Measurements from ENCODE around the gene ZNF850.
A peak's percentile ranks its signal among the peaks of the same experiment; 100 is the strongest.
"Not testable (repeated sequence)": the region's sequence is repeated elsewhere in the genome, so short reads cannot be mapped to it uniquely, and the experiment has no call there.

The ZNF850 gene

DNA sequence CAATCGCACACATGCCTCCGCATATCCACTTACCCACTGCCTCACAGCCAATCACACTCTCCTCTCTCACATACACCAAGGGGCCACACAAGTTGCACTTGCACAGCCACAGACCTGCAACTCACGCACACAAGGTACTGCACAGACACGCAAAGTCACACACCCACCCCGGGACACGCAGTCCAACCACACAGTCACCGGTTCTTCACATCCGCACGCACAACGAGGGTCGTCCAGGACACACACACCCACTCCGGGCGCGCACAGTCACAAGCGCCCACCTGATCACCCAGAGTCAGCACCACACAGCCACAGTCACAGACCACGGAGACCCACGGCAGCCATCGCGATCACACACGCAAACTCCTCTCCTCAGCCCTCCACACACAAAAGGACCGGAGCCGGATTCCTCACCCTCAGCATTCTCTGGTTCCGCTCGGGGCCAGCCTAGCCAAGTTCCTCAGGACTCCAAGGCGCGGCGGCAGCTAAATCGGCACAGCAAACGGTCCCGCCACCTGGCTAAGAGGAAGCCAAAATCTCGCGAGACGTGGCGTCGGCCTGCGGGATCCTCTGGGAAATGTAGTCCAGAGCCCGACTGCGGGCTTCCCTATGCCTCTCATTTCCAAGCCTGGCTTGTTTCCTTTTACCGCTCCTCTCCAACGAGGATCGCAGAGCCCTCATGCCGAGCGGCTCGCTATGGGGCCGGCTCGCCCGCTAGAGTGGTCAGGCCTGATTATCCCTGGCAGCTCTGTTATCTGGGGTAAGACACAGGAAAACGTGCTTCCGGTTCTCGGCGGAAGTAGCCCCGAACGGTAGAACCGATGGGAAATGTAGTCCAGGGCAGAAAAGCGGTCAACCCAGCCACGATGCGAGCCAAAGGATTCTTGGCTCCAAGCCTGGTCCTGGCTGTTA, at the start of gene ZNF850:
Gene ZNF850, minus strand, starts transcription at position 497 of the 912 bp plus-strand sequence. CDS start 10,201 bp downstream, outside the sequence.
- ATAC-seq (peak; percentile 93), DNase-seq (peak; percentile 93 to 94)
- H3K9me3 Mint-ChIP-seq: peaks cover 15 to 16% of the 10 kb centered on the region in 2 donors
- H3K27ac Mint-ChIP-seq: peak within 1 kb of the TSS; percentile 93 to 98
- peak within 1 kb of the TSS; percentile 91 to 95 for H3K4me3 Mint-ChIP-seq
- no peaks in the 10 kb centered on the region for H3K27me3 Mint-ChIP-seq
- peaks cover 18% of the 10 kb centered on the region for H3K4me1 Mint-ChIP-seq

DNA sequence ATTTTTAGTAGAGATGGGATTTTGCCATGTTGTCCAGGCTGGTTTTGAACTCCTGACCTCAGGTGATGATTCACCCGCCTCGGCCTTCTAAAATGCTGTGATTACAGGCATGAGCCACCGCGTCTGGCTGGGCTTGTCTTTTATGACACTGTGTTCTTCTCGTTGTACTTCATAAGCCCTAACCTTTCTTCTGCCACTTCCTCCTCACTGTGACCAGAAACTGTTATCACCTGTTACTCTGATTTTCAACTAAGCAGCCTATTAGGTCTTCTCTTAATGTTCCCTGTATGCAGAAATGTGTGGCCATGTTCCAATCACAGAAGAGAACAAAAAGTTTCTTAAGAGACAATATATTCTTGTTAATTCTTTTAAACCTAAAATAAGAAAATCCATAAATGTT, 49.2 kb upstream of the ZNF850 start:
- no peaks in the 10 kb centered on the region for H3K4me1 Mint-ChIP-seq
- H3K4me3 Mint-ChIP-seq: no peak overlapping the region
- peaks cover 55 to 56% of the 10 kb centered on the region in 2 donors for H3K9me3 Mint-ChIP-seq
- no peaks in the 10 kb centered on the region for H3K27me3 Mint-ChIP-seq
- DNase-seq: no peak
- no peak overlapping the region for H3K27ac Mint-ChIP-seq
- ATAC-seq: no peak

DNA sequence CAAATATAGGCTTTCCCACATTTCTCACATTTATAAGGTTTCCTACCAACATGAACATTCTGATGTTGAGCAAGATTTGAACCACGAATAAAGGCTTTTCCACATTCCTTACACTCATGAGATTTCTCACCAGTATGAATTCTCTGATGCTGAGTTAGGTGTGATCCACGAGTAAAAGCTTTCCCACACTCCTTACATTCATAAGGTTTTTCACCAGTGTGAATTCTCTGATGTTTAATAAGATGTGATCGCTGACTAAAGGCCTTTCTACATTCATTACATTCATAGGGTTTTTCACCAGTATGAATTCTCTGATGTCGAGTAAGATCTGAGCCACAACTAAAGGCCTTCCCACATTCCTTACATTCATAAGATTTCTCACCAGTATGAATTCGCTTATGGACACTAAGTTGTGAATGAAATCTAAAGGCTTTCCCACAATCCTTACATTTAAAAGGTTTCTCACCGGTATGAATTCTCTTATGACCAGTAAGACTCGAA, 46.6 kb upstream of the ZNF850 start:
- no peak for DNase-seq
- peaks cover 32 to 36% of the 10 kb centered on the region in 2 donors for H3K9me3 Mint-ChIP-seq

DNA sequence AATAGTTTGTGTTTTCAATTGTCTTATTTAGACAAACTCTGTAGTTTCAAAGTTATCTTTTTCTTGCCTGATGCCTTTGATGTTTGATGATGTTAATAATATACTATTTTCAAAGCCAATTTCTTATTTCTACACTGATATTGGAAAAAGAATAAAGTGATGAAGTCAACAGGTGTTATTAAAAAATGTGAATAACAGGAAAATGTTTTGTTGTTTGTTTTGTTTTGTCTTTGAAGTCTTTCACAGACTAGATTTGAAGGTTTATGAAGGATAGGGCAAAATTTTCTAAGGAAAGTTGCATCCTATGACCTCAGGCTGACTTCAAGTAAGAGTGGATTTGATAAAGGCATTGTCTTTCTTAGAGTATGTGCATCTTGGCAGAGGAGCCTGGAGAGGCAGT, 34.4 kb upstream of the ZNF850 start:
- H3K4me1 Mint-ChIP-seq: no peaks in the 10 kb centered on the region
- DNase-seq: no peak
- peaks cover 43 to 45% of the 10 kb centered on the region in 2 donors for H3K9me3 Mint-ChIP-seq
- no peak for ATAC-seq
- H3K27ac Mint-ChIP-seq: no peak overlapping the region
- no peaks in the 10 kb centered on the region for H3K27me3 Mint-ChIP-seq
- H3K4me3 Mint-ChIP-seq: no peak overlapping the region

More for the DNA sequence above, 46.6 kb upstream of the ZNF850 start:
- ATAC-seq: no peak
- H3K27ac Mint-ChIP-seq: no peak overlapping the region
- H3K27me3 Mint-ChIP-seq: no peaks in the 10 kb centered on the region
- no peaks in the 10 kb centered on the region for H3K4me1 Mint-ChIP-seq
- no peak overlapping the region for H3K4me3 Mint-ChIP-seq

DNA sequence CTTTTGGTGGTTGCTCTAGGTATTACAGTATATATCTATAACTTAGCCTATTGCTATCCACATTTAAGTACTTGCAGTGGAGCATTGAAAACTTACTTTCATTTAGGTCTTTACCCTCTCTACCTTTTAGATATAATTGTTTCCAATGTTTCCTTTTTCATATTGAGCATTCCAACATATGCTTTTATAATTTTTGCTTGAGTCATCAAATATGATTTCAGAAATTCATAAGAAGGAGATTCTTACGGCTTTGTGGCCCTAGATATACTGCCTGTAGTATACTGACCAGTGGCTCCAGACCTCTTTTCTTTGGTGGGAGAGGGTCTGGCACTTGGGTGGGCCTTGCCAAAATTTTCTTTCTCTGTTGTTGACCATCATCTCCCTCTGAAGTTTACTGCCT, 32.8 kb upstream of the ZNF850 start:
- ATAC-seq (no peak), DNase-seq (no peak)
- Mint-ChIP-seq H3K9me3 (peaks cover 31 to 41% of the 10 kb centered on the region in 2 donors), H3K4me3 (no peak overlapping the region), H3K27me3 (no peaks in the 10 kb centered on the region), H3K4me1 (no peaks in the 10 kb centered on the region), H3K27ac (peak overlapping the region in 1 of 2 donors; percentile 57)

DNA sequence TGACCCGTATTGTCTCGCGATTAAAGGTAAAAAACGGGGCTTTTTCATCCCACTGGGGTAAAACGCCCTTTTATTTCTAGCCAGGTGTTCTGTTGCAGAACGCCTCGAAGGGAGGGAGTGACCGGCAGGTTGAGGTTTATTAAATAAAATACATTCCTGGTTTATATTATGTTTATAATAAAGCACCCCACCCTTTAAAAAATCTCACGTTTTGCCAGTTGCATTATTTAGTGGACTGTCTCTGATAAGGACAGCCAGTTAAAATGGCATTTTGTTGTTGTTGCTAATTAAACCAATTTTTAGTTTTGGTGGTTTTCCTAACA, 25.1 kb upstream of the ZNF850 start:
- ATAC-seq: no peak
- no peak for DNase-seq
- peaks cover 7% of the 10 kb centered on the region for H3K4me1 Mint-ChIP-seq
- H3K27me3 Mint-ChIP-seq: no peaks in the 10 kb centered on the region
- H3K9me3 Mint-ChIP-seq: peaks cover 20 to 53% of the 10 kb centered on the region in 2 donors
- peak overlapping the region in 1 of 2 donors; percentile 78 for H3K27ac Mint-ChIP-seq
- H3K4me3 Mint-ChIP-seq: peak overlapping the region; percentile 94 to 96

DNA sequence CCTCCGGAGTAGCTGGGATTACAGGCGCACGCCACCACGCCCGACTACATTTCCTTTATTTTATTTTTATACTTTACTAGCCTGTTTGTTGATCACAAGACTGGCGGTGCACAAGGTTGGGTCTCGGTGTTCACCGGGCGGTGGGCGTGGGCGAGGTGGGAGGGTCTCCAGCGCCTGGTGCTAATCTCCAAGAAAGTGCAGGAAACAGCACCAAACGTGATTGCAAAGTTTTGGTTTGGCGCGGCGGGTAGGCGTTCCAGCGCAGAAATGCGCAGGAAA, 24.0 kb upstream of the ZNF850 start:
- Mint-ChIP-seq H3K9me3 (peaks cover 29 to 63% of the 10 kb centered on the region in 2 donors), H3K27me3 (peaks cover 10% of the 10 kb centered on the region), H3K4me3 (peak overlapping the region; percentile 94 to 96), H3K27ac (no peak overlapping the region), H3K4me1 (peaks cover 12% of the 10 kb centered on the region)
- DNase-seq (no peak), ATAC-seq (no peak)

DNA sequence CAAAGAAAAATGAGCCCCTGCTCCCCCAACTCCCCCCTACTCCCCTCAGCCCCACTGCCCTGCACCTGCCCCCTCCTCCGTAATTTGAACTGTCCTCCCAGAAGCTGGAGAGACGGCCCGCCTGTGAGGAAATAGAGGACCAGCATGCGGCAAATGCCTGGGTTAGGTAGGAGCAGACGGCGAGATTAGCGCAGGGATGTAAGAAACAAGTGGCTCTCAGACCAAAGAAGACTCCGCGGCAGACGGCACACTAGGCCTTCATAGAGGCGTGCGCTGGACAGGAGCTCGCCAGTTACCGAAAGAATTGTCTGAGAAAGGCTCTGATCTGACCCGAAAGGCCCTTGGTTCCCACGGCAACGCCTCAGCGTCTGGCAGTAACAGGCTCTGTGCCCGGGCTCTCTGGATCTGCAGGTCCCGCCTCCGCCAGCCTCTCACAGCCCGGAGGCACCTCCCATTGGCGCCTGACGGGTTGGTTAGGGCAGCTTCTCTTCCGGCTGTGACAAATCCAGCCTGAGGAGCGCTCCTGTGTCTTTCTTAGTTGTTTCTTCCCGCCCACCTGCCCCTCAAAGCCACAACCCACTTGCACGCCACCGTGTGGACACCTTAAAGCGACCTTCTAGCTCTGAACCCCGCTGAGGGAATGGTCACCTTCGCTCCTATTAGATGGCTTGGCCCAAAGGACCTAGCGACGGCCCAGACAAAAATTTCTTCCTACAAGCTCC, 19.0 kb upstream of the ZNF850 start:
- Mint-ChIP-seq H3K4me3 (peak overlapping the region; percentile 24 to 61), H3K9me3 (peaks cover 33 to 71% of the 10 kb centered on the region in 2 donors), H3K27me3 (peaks cover 10% of the 10 kb centered on the region)
- H3K4me1 Mint-ChIP-seq, H3K27ac Mint-ChIP-seq: not testable (repeated sequence)
- DNase-seq (peak; percentile 16 to 49), ATAC-seq (peak; percentile 95)

DNA sequence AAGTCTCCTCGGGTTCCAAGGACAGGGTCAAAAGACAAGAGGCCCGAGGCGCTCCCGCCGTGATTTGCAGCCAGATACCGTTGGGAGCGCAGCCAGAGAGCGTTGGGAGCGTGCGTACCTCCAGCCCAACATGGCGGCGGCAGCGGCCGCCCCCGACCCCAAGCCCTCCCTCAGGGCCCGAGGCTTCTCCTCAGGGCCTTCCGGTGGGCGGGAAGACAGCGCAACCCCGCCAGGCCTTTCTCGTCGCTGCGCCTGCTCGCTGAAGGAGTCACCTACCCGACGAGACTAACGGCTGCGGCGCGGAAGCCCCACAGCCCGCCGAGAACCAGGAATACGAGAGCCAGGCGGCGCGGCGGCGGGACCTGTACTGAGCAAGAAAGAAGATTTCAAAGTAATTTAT, 3.2 kb upstream of the ZNF850 start:
- Mint-ChIP-seq H3K4me3 (no peak overlapping the region), H3K27ac (no peak overlapping the region)
- no peak for ATAC-seq

DNA sequence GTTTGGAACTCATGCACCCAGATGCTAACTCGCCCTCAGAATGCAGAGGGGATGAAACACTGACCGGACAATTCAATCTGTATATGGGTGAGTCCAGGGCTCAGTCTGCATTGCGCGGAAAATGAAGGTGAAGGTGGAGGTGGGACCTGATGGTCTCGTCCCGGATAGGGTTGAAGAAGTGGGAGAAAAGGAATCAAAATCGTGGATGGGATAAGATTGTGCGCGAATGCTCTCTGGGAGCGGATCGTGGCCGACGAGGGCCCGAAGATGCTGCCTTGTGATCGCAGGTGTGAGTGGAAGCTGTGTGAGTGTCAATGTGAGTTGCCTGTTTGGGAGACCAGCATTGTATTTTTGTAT, 594 bp upstream of the ZNF850 start:
- H3K27ac Mint-ChIP-seq: peak overlapping the region in 1 of 2 donors; percentile 93
- DNase-seq: no peak
- peaks cover 15 to 22% of the 10 kb centered on the region in 2 donors for H3K9me3 Mint-ChIP-seq
- H3K27me3 Mint-ChIP-seq: no peaks in the 10 kb centered on the region
- peaks cover 18% of the 10 kb centered on the region for H3K4me1 Mint-ChIP-seq
- peak overlapping the region; percentile 91 to 95 for H3K4me3 Mint-ChIP-seq
- peak; percentile 2 for ATAC-seq

More for the DNA sequence above, 3.2 kb upstream of the ZNF850 start:
- H3K27me3 Mint-ChIP-seq: no peaks in the 10 kb centered on the region
- DNase-seq: no peak
- peaks cover 14 to 28% of the 10 kb centered on the region in 2 donors for H3K9me3 Mint-ChIP-seq
- peaks cover 17% of the 10 kb centered on the region for H3K4me1 Mint-ChIP-seq

DNA sequence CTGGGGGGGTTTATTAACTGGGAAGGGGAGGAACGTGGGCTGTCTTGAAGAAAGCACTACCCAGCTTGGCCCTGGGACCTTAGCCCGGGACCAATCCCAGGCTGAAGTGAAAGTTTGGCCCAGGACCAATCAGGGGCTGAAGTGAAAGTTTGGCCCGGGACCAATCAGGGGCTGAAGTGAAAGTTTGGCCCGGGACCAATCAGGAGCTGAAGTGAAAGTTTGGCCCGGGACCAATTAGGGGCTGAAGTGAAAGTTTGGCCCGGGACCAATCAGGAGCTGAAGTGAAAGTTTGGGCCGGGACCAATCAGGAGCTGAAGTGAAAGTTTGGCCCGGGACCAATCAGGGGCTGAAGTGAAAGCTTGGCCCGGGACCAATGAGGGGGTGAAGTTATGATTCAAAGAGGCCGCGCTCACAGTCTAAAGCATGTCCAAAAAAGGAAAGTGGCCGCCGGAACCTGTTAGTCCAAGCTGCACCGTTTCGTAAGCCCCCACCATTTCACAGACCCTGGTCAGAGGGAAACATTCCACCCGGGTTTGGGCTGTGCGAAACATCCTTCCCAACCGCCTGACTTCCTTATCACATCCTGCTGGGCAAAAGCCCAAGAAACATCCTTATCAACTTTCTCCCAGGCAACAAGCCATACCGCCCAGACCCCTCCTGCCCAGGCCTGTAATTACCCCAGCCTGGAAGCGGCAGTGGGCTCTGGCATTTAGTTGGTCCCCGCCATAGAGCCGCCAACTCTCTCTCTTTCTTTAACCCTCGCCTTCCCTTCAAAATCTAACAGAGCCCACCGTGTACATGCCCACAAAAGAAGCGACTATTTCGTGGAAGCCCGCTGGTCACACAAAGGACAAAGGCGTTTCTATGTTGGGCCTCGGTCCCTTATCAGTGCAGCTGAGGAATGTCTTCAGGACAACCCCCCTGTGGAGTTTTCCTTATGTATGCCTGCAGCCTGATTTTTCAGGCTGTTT, 1.1 kb downstream of the ZNF850 start:
- Mint-ChIP-seq H3K9me3 (peaks cover 17% of the 10 kb centered on the region in 2 donors), H3K27ac (peak overlapping the region; percentile 93 to 98), H3K27me3 (no peaks in the 10 kb centered on the region), H3K4me3 (peak overlapping the region; percentile 91 to 95), H3K4me1 (peaks cover 18% of the 10 kb centered on the region)
- ATAC-seq (peak; percentile 64), DNase-seq (peak; percentile 64 to 81)

DNA sequence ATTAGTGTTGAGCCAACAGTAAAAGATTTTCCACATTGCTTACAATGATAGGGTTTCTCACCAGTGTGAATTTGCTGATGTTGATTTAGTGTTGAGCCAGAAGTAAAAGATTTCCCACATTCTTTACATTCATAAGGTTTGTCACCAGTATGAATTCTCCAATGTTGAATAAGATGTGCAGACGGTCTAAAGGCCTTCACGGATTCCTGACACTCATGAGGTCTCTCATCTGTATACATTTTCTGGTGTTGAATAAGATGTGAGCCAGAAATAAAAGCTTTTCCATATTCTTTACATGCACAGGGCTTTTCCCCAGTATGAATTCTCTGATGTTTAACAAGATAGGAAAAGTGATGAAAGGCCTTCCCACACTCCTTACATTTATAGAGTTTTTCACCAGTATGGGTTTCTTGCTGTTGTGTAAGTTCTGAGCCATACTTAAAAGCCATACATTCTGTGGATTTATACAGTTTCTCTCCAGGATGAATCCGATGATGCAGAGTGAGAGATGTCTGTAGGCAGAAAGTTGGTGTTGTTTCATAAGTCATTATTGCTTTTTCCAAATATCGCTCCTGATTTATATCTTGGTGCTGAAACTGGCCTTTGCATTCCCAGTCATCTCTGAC, 22.4 kb downstream of the ZNF850 start:
- no peak overlapping the region for H3K27ac Mint-ChIP-seq
- no peak for DNase-seq
- H3K9me3 Mint-ChIP-seq: peaks cover 42 to 48% of the 10 kb centered on the region in 2 donors
- ATAC-seq: no peak
- H3K4me1 Mint-ChIP-seq: no peaks in the 10 kb centered on the region
- H3K27me3 Mint-ChIP-seq: no peaks in the 10 kb centered on the region
- H3K4me3 Mint-ChIP-seq: no peak overlapping the region

DNA sequence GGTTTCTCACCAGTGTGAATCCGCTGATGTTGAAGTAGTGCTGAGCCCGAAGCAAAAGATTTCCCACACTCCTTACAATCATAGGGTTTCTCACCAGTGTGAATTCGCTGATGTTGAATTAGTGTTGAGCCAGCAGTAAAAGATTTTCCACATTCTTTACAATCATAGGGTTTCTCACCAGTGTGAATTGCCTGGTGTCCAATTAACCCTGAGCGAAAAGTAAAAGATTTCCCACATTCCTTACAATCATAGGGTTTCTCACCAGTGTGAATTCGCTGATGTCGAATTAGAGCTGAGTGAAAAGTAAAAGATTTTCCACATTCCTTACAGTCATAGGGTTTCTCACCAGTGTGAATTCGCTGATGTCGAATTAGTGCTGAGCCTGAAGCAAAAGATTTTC, 23.0 kb downstream of the ZNF850 start:
- peaks cover 42 to 51% of the 10 kb centered on the region in 2 donors for H3K9me3 Mint-ChIP-seq

DNA sequence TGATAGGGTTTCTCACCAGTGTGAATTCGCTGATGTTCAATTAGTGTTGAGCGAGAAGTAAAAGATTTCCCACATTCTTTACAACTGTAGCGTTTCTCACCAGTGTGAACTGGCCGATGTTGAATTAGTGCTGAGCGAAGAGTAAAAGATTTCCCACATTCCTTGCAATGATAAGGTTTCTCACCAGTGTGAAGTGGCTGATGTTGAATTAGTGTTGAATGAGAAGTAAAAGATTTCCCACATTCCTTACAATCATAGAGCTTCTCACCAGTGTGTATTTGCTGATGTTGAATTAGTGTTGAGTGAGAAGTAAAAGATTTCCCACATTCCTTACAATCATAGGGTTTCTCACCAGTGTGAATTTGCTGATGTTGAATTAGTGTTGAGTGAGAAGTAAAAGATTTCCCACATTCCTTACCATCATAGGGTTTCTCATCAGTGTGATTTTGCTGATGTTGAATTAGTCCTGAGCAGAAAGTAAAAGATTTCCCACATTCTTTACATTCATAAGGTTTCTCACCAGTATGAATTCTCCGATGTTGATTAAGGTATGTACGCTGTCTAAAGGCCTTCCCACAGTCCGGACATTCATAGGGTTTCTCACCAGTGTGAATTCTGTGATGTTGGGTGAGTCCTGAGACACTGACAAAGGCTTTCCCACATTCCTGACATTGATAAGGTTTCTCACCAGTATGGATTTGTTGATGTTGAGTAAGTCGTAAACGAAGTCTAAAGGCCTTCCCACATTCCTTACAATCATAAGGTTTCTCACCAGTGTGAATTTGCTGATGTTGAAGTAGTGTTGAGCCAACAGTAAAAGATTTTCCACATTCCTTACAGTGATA, 24.0 kb downstream of the ZNF850 start:
- no peak overlapping the region for H3K27ac Mint-ChIP-seq
- peaks cover 39 to 46% of the 10 kb centered on the region in 2 donors for H3K9me3 Mint-ChIP-seq
- ATAC-seq (no peak), DNase-seq (no peak)
- H3K4me3 Mint-ChIP-seq: no peak overlapping the region
- H3K27me3 Mint-ChIP-seq: no peaks in the 10 kb centered on the region
- no peaks in the 10 kb centered on the region for H3K4me1 Mint-ChIP-seq

More for the DNA sequence above, 23.0 kb downstream of the ZNF850 start:
- H3K27me3 Mint-ChIP-seq, ATAC-seq, H3K4me3 Mint-ChIP-seq, H3K27ac Mint-ChIP-seq, DNase-seq, H3K4me1 Mint-ChIP-seq: not testable (repeated sequence)

Measured in stimulated activated naive CD8-positive, alpha-beta T cell treated with anti-CD3 and anti-CD28 coated beads, Interleukin-15, amount 100 ng/mL, for 72 hours (primary cell).